Nucleus accumbens (tissue), 56 donors: ENCODE measurements around the gene PPP2R2B.

Experiments
- DNase-seq, 56 donors: peaks; one replicate each; lab custom pipeline; 2025; lab: John Stamatoyannopoulos, UW

PPP2R2B gene

GRCh38 chr5:146878476-146879172 is at the start of gene PPP2R2B:
TSS of gene PPP2R2B (minus strand) at chr5:146878757.
- DNase-seq = peak in 54 of 56 donors; percentile 19 to 86 (median 66)

- no peak for DNase-seq
Measured at GRCh38 chr5:146924132-146924531, 45.6 kb upstream of the PPP2R2B start.

GRCh38 chr5:146921225-146921624 is 42.7 kb upstream of the PPP2R2B start:
- DNase-seq = no peak

- DNase-seq = no peak
Measured at GRCh38 chr5:146920351-146920881, 41.9 kb upstream of the PPP2R2B start.

GRCh38 chr5:146919304-146919703 is 40.7 kb upstream of the PPP2R2B start:
- DNase-seq = no peak

GRCh38 chr5:146917931-146918330 is 39.4 kb upstream of the PPP2R2B start:
- DNase-seq = no peak

- no peak for DNase-seq
Measured at GRCh38 chr5:146912874-146913273, 34.3 kb upstream of the PPP2R2B start.

GRCh38 chr5:146910239-146910638 is 31.7 kb upstream of the PPP2R2B start:
- DNase-seq = no peak

- DNase-seq = no peak
Measured at GRCh38 chr5:146909255-146910068, 30.9 kb upstream of the PPP2R2B start.

GRCh38 chr5:146906803-146907202 is 28.2 kb upstream of the PPP2R2B start:
- peak in 2 of 56 donors; percentile 3 to 7 for DNase-seq

- no peak for DNase-seq
Measured at GRCh38 chr5:146904890-146905289, 26.3 kb upstream of the PPP2R2B start.

- DNase-seq = no peak
Measured at GRCh38 chr5:146903789-146904188, 25.2 kb upstream of the PPP2R2B start.

- DNase-seq = no peak
Measured at GRCh38 chr5:146902471-146902870, 23.9 kb upstream of the PPP2R2B start.

GRCh38 chr5:146897061-146897460 is 18.5 kb upstream of the PPP2R2B start:
- DNase-seq = peak in 3 of 56 donors; percentile 9 to 16 (median 16)

- DNase-seq = no peak
Measured at GRCh38 chr5:146894753-146895521, 16.4 kb upstream of the PPP2R2B start.

GRCh38 chr5:146893991-146894390 is 15.4 kb upstream of the PPP2R2B start:
- DNase-seq = no peak

GRCh38 chr5:146892231-146892630 is 13.7 kb upstream of the PPP2R2B start:
- DNase-seq = no peak

- no peak for DNase-seq
Measured at GRCh38 chr5:146891511-146891910, 13.0 kb upstream of the PPP2R2B start.

- DNase-seq = no peak
Measured at GRCh38 chr5:146890731-146891440, 12.3 kb upstream of the PPP2R2B start.

GRCh38 chr5:146890066-146890465 is 11.5 kb upstream of the PPP2R2B start:
- no peak for DNase-seq
